Transverse colon (tissue), 4 donors: ENCODE data around the gene MYO16.

ENCODE experiments used
- EP300 ChIP-seq: sonication (generic); formaldehyde crosslinking; IDR thresholded peaks from one replicate; pipeline ENCODE4 v1.6.1; 2017; ENCODE audit warnings: antibody characterized with exemption, low read depth
- POLR2A ChIP-seq: fragments of 450-650 bp; IDR thresholded peaks from one replicate; pipeline ENCODE4 v1.6.1; 2016; ENCODE audit warnings: antibody characterized with exemption, mild to moderate bottlenecking, moderate library complexity
- POLR2AphosphoS5 ChIP-seq, 3 donors: sonication (generic); formaldehyde crosslinking; IDR thresholded peaks; one replicate each; pipeline ENCODE4 v1.6.1; 2016; ENCODE audit warnings: antibody characterized with exemption in 3 of 3
- TF ChIP-seq, protein P1 (sequence below), 5 experiments: fragments of 200-600 bp in 3 of 5; fragments of 450-650 bp in 2 of 5; sonication (generic) in 3 of 5; IDR thresholded peaks; 1 replicate in 2 of 5; 2 replicates in 3 of 5; pipeline ENCODE4 v1.5.1; 2016 to 2017; ENCODE audit warnings: antibody characterized with exemption in 5 of 5, inconsistent platforms in 3 of 5, mild to moderate bottlenecking in 2 of 5, moderate library complexity in 1 of 5

DNA sequence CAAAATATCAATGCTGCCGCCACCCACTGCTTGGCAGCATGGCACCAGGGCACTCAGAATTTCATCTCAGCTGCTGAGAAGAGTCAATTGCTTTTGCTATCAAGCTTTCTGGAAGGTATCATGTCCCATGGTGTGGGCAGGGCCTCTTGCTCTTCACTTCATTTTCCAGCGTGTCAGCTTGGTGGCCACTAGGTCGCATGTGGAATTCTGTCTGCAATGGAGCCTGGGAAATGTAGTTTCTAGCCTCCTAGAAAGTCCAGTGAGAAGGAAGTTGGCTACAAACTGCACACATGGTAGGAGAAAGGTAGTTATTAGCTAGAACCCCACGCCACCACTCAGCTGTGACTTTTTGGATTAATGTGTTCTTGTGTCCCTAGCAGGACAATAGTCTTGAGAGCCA, 105.3 kb downstream of the MYO16 start:
- TF ChIP-seq, protein P1, sequence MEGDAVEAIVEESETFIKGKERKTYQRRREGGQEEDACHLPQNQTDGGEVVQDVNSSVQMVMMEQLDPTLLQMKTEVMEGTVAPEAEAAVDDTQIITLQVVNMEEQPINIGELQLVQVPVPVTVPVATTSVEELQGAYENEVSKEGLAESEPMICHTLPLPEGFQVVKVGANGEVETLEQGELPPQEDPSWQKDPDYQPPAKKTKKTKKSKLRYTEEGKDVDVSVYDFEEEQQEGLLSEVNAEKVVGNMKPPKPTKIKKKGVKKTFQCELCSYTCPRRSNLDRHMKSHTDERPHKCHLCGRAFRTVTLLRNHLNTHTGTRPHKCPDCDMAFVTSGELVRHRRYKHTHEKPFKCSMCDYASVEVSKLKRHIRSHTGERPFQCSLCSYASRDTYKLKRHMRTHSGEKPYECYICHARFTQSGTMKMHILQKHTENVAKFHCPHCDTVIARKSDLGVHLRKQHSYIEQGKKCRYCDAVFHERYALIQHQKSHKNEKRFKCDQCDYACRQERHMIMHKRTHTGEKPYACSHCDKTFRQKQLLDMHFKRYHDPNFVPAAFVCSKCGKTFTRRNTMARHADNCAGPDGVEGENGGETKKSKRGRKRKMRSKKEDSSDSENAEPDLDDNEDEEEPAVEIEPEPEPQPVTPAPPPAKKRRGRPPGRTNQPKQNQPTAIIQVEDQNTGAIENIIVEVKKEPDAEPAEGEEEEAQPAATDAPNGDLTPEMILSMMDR (IDR thresholded peaks at IDR 0.05) = no peak
- no peak for TF ChIP-seq EP300
- no peak for TF ChIP-seq POLR2AphosphoS5 (IDR thresholded peaks at IDR 0.05)
- no peak for TF ChIP-seq POLR2A
